ENCODE data around the gene SNX18.
"Not testable (repeated sequence)": the region's sequence is repeated elsewhere in the genome, so short reads cannot be mapped to it uniquely, and the experiment has no call there.

The SNX18 gene, protein sequence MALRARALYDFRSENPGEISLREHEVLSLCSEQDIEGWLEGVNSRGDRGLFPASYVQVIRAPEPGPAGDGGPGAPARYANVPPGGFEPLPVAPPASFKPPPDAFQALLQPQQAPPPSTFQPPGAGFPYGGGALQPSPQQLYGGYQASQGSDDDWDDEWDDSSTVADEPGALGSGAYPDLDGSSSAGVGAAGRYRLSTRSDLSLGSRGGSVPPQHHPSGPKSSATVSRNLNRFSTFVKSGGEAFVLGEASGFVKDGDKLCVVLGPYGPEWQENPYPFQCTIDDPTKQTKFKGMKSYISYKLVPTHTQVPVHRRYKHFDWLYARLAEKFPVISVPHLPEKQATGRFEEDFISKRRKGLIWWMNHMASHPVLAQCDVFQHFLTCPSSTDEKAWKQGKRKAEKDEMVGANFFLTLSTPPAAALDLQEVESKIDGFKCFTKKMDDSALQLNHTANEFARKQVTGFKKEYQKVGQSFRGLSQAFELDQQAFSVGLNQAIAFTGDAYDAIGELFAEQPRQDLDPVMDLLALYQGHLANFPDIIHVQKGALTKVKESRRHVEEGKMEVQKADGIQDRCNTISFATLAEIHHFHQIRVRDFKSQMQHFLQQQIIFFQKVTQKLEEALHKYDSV

DNA sequence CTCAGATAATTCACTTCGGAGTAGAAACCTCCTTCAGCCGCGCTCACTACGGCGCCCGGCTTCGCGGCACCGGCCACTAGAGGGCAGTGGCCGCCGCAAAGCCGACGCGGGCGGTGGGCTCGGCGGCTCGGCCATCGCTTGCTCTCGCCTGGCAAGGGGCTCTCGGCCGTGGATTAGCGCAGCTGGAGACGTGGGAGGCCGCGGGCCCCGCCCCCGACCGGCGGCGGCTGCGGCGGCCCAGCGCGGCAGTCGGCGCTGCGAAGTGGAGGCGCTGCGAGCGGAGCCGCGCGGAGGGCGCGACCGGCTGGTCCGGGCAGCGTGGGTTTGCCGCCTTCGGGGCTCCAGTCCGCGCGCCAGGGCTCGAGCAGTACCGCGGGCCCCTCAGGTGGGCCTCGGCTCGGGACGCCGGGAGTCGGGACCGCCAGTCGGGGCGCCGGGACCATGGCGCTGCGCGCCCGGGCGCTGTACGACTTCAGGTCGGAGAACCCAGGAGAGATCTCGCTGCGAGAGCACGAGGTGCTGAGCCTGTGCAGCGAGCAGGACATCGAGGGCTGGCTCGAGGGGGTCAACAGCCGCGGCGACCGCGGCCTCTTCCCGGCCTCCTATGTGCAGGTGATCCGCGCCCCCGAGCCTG is at the start of gene SNX18:
Gene SNX18, plus strand, starts transcription at position 248 of the 634 bp plus-strand sequence. Its CDS starts 194 bp downstream, at position 442.
- DNase-seq (ENCODE audit: low read depth): peak; percentile 87

GRCh38 chr5:54469622-54470021 is 47.9 kb upstream of the SNX18 start:
- no peak for DNase-seq (ENCODE audit: low read depth)

DNA sequence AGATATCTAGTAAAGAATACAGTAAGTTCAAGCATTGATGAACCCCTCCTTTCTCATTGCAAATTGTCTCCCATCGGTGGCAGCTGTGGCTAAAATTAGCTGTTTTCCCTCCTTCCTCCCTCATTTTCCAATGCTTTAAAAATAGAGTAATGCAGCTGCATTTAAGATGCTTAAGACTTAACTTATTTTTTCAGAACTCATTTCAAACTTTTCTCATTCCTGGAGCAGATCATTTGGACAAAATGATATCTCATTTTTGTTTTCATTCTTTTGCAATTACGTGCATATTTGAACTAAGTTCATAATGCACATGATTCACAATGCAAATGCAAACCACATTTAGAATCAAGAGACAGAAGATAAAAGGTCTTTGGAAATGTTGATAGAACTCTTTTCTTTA is 47.4 kb upstream of the SNX18 start:
- DNase-seq (ENCODE audit: low read depth): no peak

- DNase-seq (ENCODE audit: low read depth): no peak
These were observed 46.9 kb upstream of the SNX18 start for GRCh38 chr5:54470677-54471076.

- DNase-seq (ENCODE audit: low read depth): no peak
These were observed 46.2 kb upstream of the SNX18 start for GRCh38 chr5:54471398-54471797.

DNA sequence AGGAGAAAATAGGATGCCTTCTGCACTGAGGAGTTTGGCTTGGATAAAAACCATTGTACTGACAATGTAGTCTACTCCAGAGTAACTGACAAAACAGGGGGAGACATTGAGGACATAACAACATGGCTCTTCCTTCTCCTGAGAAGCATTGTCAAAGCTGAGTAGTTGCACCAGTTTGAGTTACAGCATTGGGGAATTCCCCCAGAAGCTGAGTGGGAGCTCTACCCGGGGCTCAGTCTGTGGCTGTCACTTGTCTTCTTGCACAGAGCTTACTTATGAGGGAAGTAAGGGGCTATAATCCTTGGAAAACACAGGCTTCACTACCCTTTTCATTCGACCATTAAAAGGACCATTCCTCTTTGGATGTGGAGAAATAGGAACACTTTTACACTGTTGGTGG is 40.9 kb upstream of the SNX18 start:
- DNase-seq (ENCODE audit: low read depth): no peak

- no peak for DNase-seq (ENCODE audit: low read depth)
These were observed 39.5 kb upstream of the SNX18 start for GRCh38 chr5:54477941-54478478.

- DNase-seq (ENCODE audit: low read depth): no peak
These were observed 37.3 kb upstream of the SNX18 start for GRCh38 chr5:54480296-54480695.

GRCh38 chr5:54484219-54484894 is 33.2 kb upstream of the SNX18 start:
- no peak for DNase-seq (ENCODE audit: low read depth)

DNA sequence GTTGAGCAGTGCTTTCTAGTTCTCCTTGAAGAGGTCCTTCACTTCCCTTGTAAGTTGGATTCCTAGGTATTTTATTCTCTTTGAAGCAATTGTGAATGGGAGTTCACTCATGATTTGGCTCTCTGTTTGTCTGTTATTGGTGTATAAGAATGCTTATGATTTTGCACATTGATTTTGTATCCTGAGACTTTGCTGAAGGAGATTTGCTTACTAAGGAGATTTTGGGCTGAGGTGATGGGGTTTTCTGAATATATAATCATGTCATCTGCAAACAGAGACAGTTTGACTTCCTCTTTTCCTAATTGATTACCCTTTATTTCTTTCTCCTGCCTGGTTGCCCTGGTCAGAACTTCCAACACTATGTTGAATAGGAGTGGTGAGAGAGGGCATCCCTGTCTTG is 31.9 kb upstream of the SNX18 start:
- not testable (repeated sequence) for DNase-seq (ENCODE audit: low read depth)

DNA sequence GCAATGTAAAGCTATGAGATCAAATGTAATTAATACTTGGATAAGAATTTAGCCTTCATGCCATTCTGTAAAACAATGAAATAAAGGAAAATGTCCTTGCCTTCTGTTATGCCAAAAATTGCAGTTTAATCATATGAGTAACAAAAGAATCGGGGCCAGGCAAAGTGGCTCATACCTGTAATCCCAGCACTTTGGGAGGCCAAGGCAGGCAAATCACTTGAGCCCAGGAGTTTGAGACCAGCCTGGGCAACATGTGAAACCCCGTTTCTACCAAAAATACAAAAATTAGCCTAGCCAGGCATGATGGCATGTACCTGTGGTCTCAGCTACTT is 27.9 kb upstream of the SNX18 start:
- DNase-seq (ENCODE audit: low read depth): not testable (repeated sequence)

- no peak for DNase-seq (ENCODE audit: low read depth)
These were observed 26.2 kb upstream of the SNX18 start for GRCh38 chr5:54491326-54491725.

DNA sequence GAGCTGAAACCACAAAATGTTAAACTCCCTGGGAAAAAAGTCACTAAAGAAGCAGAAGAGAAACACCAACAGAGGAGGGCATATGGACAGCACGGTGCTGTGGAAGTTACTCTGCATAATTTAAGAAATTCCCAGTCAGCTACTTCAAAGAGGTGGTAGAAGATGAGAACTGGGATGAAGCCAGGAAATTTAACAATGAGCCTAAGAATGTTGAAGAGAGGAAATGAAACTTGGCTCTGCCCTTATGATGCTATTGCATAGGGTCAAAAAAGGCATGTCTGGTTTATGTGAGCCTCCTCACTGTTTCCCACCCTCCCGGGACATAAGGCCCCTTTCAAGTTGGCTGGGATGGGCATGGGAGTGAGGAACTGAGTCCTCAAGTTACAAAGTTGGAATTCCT is 25.4 kb upstream of the SNX18 start:
- no peak for DNase-seq (ENCODE audit: low read depth)

GRCh38 chr5:54495027-54495426 is 22.5 kb upstream of the SNX18 start:
- DNase-seq (ENCODE audit: low read depth): no peak

- DNase-seq (ENCODE audit: low read depth): no peak
These were observed 3.3 kb upstream of the SNX18 start for GRCh38 chr5:54514291-54514690.

DNA sequence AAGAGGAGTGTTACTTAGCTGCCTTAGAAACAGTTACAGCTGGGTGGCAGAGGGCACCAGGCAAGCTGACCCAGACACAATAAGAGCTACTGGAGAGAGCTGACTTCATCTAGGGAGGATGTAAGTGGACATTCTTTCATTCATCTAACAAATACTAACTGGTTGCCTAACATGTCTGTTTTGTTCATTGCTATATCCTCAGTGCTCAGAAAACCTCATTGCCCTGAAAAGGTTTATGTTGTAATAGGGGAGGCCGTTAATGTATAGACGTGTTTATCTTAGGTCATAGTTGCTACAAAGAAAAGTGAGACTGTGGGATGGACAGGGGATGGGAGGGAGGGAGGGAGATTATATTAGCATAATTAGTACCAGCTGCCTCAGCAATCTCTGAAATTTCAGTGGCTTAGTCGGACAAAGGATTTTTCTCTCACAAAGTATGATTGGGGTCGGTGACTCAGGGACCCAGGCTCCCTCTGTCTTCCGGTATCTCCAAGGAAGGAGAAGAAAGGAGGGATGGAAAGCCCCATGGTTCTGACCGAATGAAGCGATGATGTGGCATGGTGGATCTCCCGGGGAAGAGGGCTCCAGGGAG is 2.6 kb upstream of the SNX18 start:
- DNase-seq (ENCODE audit: low read depth): no peak

GRCh38 chr5:54515634-54516033 is 1.9 kb upstream of the SNX18 start:
- no peak for DNase-seq (ENCODE audit: low read depth)

GRCh38 chr5:54516051-54516655 is 1.4 kb upstream of the SNX18 start:
- DNase-seq (ENCODE audit: low read depth): no peak

DNA sequence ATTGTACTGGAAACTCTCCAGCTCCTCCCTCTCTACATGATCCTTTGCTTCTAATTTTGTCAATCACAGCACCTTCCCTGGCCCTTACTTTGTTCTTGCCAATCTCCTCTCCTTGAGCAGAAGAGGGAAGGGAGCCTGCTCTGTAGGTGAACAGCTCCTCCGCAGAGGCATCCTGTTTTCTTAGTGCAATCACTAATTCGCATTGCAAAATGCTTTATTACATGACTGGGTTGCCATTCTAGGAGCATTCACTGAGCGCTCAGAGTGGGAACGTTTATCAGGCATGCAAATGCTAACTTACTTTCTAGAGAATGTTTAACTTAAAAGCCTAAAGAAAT is 416 bp upstream of the SNX18 start:
- no peak for DNase-seq (ENCODE audit: low read depth)

DNA sequence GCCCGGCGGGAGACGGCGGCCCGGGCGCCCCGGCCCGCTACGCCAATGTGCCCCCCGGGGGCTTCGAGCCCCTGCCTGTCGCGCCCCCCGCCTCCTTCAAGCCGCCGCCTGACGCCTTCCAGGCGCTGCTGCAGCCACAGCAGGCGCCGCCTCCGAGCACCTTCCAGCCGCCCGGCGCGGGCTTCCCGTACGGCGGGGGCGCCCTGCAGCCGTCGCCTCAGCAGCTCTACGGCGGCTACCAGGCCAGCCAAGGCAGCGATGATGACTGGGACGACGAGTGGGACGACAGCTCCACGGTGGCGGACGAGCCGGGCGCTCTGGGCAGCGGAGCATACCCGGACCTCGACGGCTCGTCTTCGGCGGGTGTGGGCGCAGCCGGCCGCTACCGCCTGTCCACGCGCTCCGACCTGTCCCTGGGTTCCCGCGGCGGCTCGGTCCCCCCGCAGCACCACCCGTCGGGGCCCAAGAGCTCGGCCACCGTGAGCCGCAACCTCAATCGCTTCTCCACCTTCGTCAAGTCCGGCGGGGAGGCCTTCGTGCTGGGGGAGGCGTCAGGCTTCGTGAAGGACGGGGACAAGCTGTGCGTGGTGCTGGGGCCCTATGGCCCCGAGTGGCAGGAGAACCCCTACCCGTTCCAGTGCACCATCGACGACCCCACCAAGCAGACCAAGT is 723 bp downstream of the SNX18 start:
- DNase-seq (ENCODE audit: low read depth): peak; percentile 37

DNA sequence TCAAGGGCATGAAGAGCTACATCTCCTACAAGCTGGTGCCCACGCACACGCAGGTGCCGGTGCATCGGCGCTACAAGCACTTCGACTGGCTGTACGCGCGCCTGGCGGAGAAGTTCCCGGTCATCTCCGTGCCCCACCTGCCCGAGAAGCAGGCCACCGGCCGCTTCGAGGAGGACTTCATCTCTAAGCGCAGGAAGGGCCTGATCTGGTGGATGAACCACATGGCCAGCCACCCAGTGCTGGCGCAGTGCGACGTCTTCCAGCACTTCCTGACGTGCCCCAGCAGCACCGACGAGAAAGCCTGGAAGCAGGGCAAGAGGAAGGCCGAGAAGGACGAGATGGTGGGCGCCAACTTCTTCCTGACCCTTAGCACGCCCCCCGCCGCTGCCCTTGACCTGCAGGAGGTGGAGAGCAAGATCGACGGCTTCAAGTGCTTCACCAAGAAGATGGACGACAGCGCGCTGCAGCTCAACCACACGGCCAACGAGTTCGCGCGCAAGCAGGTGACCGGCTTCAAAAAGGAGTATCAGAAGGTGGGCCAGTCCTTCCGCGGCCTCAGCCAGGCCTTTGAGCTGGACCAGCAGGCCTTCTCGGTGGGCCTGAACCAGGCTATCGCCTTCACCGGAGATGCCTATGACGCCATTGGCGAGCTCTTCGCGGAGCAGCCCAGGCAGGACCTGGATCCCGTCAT is 1.4 kb downstream of the SNX18 start:
- DNase-seq (ENCODE audit: low read depth): no peak
